DOHH2 (cell line): Measurements from ENCODE around the gene SNX13.
"Not testable (repeated sequence)": the region's sequence is repeated elsewhere in the genome, so short reads cannot be mapped to it uniquely, and the experiment has no call there.

ENCODE experiments used
- CTCF ChIP-seq: fragments of 200-600 bp; sonication (generic); IDR thresholded peaks from one replicate; pipeline ENCODE4 v1.5.1; 2014; ENCODE audit warnings: antibody characterized with exemption, mild to moderate bottlenecking, low read depth, low read length; ENCODE audit not compliant: poor library complexity, severe bottlenecking
- EZH2phosphoT487 ChIP-seq: fragments of 200-600 bp; sonication (generic); IDR thresholded peaks from 2 replicates; pipeline ENCODE4 v1.6.1; 2017; ENCODE audit warnings: borderline replicate concordance, mild to moderate bottlenecking, antibody characterized with exemption, low read length, moderate library complexity, mixed read lengths

GRCh38 chr7:17809215-17809614, 131.1 kb downstream of the SNX13 start:
- TF ChIP-seq CTCF, EZH2phosphoT487: not testable (repeated sequence)
